ENCODE measurements around the gene CEP112. TPM values are rescaled to one million over a fixed set of nuclear protein-coding genes. Genes with fewer than 3 reads are reported as not detected.
A peak's percentile ranks its signal among the peaks of the same experiment; 100 is the strongest.

CEP112 gene
- total and polyA plus RNA-seq, 4 donors: 1.1 to 4.9 (median 1.4) TPM

- Histone ChIP-seq H3K27me3 (ENCODE audit: control insufficient read depth in 4 of 4, insufficient read depth in 4 of 4, low read length in 3 of 4) (no peaks in the 10 kb centered on the region), H3K9ac (ENCODE audit: low read depth in 1 of 2, low read length in 2 of 2) (no peak overlapping the region), H3K4me1 (ENCODE audit: control insufficient read depth in 4 of 4, insufficient read depth in 4 of 4, low read length in 3 of 4) (peaks cover 0 to 10% (median 3%) of the 10 kb centered on the region in 4 donors), H3K4me3 (ENCODE audit: low read depth in 1 of 3, low read length in 3 of 3) (no peak overlapping the region), H3K36me3 (ENCODE audit: control insufficient read depth in 4 of 4, insufficient read depth in 3 of 4, low read depth in 1 of 4, low read length in 3 of 4) (peaks cover 0 to 6% (median 0%) of the 10 kb centered on the region in 4 donors), H3K9me3 (ENCODE audit: control insufficient read depth in 4 of 4, low read length in 3 of 4) (peaks cover 0 to 2% (median 0%) of the 10 kb centered on the region in 4 donors), H3K27ac (ENCODE audit: low read depth in 1 of 2, low read length in 2 of 2) (no peak overlapping the region)
- TF ChIP-seq TAF1 (conservative IDR thresholded peaks at IDR 0.05): no peak
- no peak for DNase-seq (ENCODE audit: low spot score)
- WGBS: 90% methylated on average over 8 of the region's 8 CpGs
These were observed 11.5 kb upstream of the CEP112 start for GRCh38 chr17:66203274-66204015.

GRCh38 chr17:66200685-66201092 lies 8.8 kb upstream of the CEP112 start:
- Histone ChIP-seq H3K36me3 (ENCODE audit: control insufficient read depth in 4 of 4, insufficient read depth in 3 of 4, low read depth in 1 of 4, low read length in 3 of 4) (peaks cover 0 to 6% (median 0%) of the 10 kb centered on the region in 4 donors), H3K27me3 (ENCODE audit: control insufficient read depth in 4 of 4, insufficient read depth in 4 of 4, low read length in 3 of 4) (no peaks in the 10 kb centered on the region), H3K9ac (ENCODE audit: low read depth in 1 of 2, low read length in 2 of 2) (no peak overlapping the region), H3K27ac (ENCODE audit: low read depth in 1 of 2, low read length in 2 of 2) (no peak overlapping the region), H3K9me3 (ENCODE audit: control insufficient read depth in 4 of 4, low read length in 3 of 4) (peaks cover 0 to 2% (median 0%) of the 10 kb centered on the region in 4 donors), H3K4me3 (ENCODE audit: low read depth in 1 of 3, low read length in 3 of 3) (no peak overlapping the region), H3K4me1 (ENCODE audit: control insufficient read depth in 4 of 4, insufficient read depth in 4 of 4, low read length in 3 of 4) (peaks cover 0 to 10% (median 3%) of the 10 kb centered on the region in 4 donors)
- TF ChIP-seq CTCF (IDR thresholded peaks at IDR 0.05; ENCODE audit: low read depth, low read length, missing input control): peak; percentile 78
- peak; percentile 95 to 96 for TF ChIP-seq RAD21 (IDR thresholded peaks at IDR 0.05)
- no peak for TF ChIP-seq JUND (IDR thresholded peaks at IDR 0.05)
- TF ChIP-seq YY1 (IDR thresholded peaks at IDR 0.05): peak; percentile 44
- TF ChIP-seq RXRA (IDR thresholded peaks at IDR 0.05): peak in 1 of 2 donors; percentile 38
- peak; percentile 65 for TF ChIP-seq MAX (IDR thresholded peaks at IDR 0.05)
- no peak for TF ChIP-seq NR2F2 (IDR thresholded peaks at IDR 0.05)
- peak in 1 of 2 donors; percentile 22 for TF ChIP-seq HNF4A (conservative IDR thresholded peaks at IDR 0.05)
- TF ChIP-seq REST (IDR thresholded peaks at IDR 0.05): no peak
- no peak for TF ChIP-seq EGR1 (IDR thresholded peaks at IDR 0.05; ENCODE audit: low read depth in 2 of 2)
- no peak for TF ChIP-seq ATF3 (IDR thresholded peaks at IDR 0.05)
- peak; percentile 20 for TF ChIP-seq SP1 (IDR thresholded peaks at IDR 0.05)
- DNase-seq (ENCODE audit: low spot score): peak; percentile 52
- WGBS: 0% methylated on average over 3 of the region's 3 CpGs

Measured in liver (tissue), 9 donors.